NCI-H748 (cell line): Measurements from ENCODE around the gene SYTL4.

Source experiments
- DNase-seq: peaks from one replicate; lab custom pipeline; 2025; ENCODE audit not compliant: unreplicated experiment; lab: John Stamatoyannopoulos, UW

The SYTL4 gene

GRCh38 chrX:100649550-100650356, 82.2 kb downstream of the SYTL4 start:
- peak; percentile 2 for DNase-seq

GRCh38 chrX:100648458-100649417, 83.2 kb downstream of the SYTL4 start:
- peak; percentile 59 for DNase-seq

GRCh38 chrX:100647739-100648138, 84.2 kb downstream of the SYTL4 start:
- peak; percentile 73 for DNase-seq

- no peak for DNase-seq
Observed at GRCh38 chrX:100647095-100647494, 84.8 kb downstream of the SYTL4 start.

- DNase-seq, result no peak
Observed at GRCh38 chrX:100645106-100645505, 86.8 kb downstream of the SYTL4 start.

- no peak for DNase-seq
Observed at GRCh38 chrX:100643956-100644860, 87.7 kb downstream of the SYTL4 start, which contains the start of gene SRPX2. Gene SRPX2 (plus strand): TSS chrX:100644199. CDS start chrX:100646323, 2,124 bp downstream.

- no peak for DNase-seq
Observed at GRCh38 chrX:100643212-100643611, 88.7 kb downstream of the SYTL4 start.

GRCh38 chrX:100642290-100642689, 89.6 kb downstream of the SYTL4 start:
- DNase-seq, result no peak

GRCh38 chrX:100636321-100636991, 95.5 kb downstream of the SYTL4 start, which contains the start of gene TSPAN6:
Gene TSPAN6 (minus strand): TSS chrX:100636806. CDS start chrX:100636694, 112 bp downstream.
- DNase-seq, result peak; percentile 92

- DNase-seq, result peak; percentile 35
Observed at GRCh38 chrX:100635989-100636320, 96.0 kb downstream of the SYTL4 start.

- DNase-seq, result no peak
Observed at GRCh38 chrX:100635040-100635439, 96.9 kb downstream of the SYTL4 start.

- peak; percentile 1 for DNase-seq
Observed at GRCh38 chrX:100625985-100626491, 105.9 kb downstream of the SYTL4 start.
